ENCODE measurements around the gene QRICH2.

Gene QRICH2

GRCh38 chr17:76281573-76282371, 26.3 kb downstream of the QRICH2 start:
- Mint-ChIP-seq H3K36me3 (ENCODE audit: low read depth) (no peaks in the 10 kb centered on the region), H3K27me3 (ENCODE audit: low read depth, poor library complexity) (peaks cover 2% of the 10 kb centered on the region), H3K4me1 (peaks cover 20% of the 10 kb centered on the region), H3K27ac (no peak overlapping the region), H3K9me3 (no peaks in the 10 kb centered on the region), H3K4me3 (no peak overlapping the region)
- no peak for DNase-seq
- TF ChIP-seq CTCF (IDR thresholded peaks at IDR 0.05): no peak

GRCh38 chr17:76280650-76281049, 27.4 kb downstream of the QRICH2 start:
- no peak for TF ChIP-seq CTCF (IDR thresholded peaks at IDR 0.05)
- H3K36me3 Mint-ChIP-seq (ENCODE audit: low read depth): no peaks in the 10 kb centered on the region
- no peak overlapping the region for H3K4me3 Mint-ChIP-seq
- DNase-seq: no peak
- no peak overlapping the region for H3K27ac Mint-ChIP-seq
- H3K9me3 Mint-ChIP-seq: no peaks in the 10 kb centered on the region
- H3K4me1 Mint-ChIP-seq: peaks cover 28% of the 10 kb centered on the region
- H3K27me3 Mint-ChIP-seq (ENCODE audit: low read depth, poor library complexity): peaks cover 2% of the 10 kb centered on the region

GRCh38 chr17:76279742-76280287, 28.3 kb downstream of the QRICH2 start:
- Mint-ChIP-seq H3K9me3 (no peaks in the 10 kb centered on the region), H3K36me3 (ENCODE audit: low read depth) (no peaks in the 10 kb centered on the region), H3K4me3 (no peak overlapping the region), H3K27me3 (ENCODE audit: low read depth, poor library complexity) (peaks cover 2% of the 10 kb centered on the region), H3K27ac (no peak overlapping the region), H3K4me1 (peaks cover 28% of the 10 kb centered on the region)
- DNase-seq: no peak
- no peak for TF ChIP-seq CTCF (IDR thresholded peaks at IDR 0.05)

GRCh38 chr17:76278952-76279741, 28.9 kb downstream of the QRICH2 start:
- peak; percentile 91 for DNase-seq
- peaks cover 2% of the 10 kb centered on the region for H3K27me3 Mint-ChIP-seq (ENCODE audit: low read depth, poor library complexity)
- H3K36me3 Mint-ChIP-seq (ENCODE audit: low read depth): no peaks in the 10 kb centered on the region
- H3K4me3 Mint-ChIP-seq: no peak overlapping the region
- H3K27ac Mint-ChIP-seq: no peak overlapping the region
- peak; percentile 99 for TF ChIP-seq CTCF (IDR thresholded peaks at IDR 0.05)
- H3K4me1 Mint-ChIP-seq: peaks cover 28% of the 10 kb centered on the region
- no peaks in the 10 kb centered on the region for H3K9me3 Mint-ChIP-seq

- no peak for TF ChIP-seq CTCF (IDR thresholded peaks at IDR 0.05)
- H3K27me3 Mint-ChIP-seq (ENCODE audit: low read depth, poor library complexity): peaks cover 2% of the 10 kb centered on the region
- peaks cover 31% of the 10 kb centered on the region for H3K4me1 Mint-ChIP-seq
- H3K9me3 Mint-ChIP-seq: no peaks in the 10 kb centered on the region
- no peaks in the 10 kb centered on the region for H3K36me3 Mint-ChIP-seq (ENCODE audit: low read depth)
- no peak for DNase-seq
- H3K4me3 Mint-ChIP-seq: no peak overlapping the region
- H3K27ac Mint-ChIP-seq: no peak overlapping the region
Measured at GRCh38 chr17:76278268-76278908, 29.7 kb downstream of the QRICH2 start.
